ENCODE measurements around the gene COL6A1. TPM values are rescaled to one million over a fixed set of nuclear protein-coding genes. Genes with fewer than 3 reads are reported as not detected.
A peak's percentile ranks its signal among the peaks of the same experiment; 100 is the strongest.

The COL6A1 gene
- total RNA-seq, 1 donor from 2014 or later, result 137 TPM

DNA sequence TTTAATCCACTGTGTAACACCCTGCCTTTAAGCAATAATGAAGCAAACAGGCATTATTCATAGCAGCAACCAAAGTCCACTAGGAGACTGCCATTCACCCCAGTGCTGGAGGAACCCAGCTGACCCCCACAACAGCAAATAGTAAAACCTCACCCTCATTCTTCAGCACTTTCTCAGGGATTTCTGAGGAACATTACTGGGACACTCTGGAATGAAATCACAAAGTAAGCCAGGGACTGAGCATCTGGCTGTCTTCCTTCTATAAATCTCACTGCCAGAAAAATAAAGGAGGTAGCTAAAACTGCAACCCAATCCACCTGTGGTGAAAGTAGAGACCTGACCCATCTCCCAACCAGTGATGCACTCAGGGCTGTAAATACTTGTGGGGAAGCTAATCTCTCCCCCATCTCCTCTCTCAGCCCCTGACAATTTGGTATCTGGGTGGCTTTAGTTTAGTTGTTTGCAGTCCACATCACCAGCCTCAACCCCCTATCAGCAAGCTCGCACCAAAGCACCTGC is 47.1 kb downstream of the COL6A1 start:
- Mint-ChIP-seq H3K4me3 (ENCODE audit: low read depth) (no peak overlapping the region), H3K27me3 (peaks cover 3% of the 10 kb centered on the region), H3K36me3 (ENCODE audit: insufficient read depth) (peaks cover 2% of the 10 kb centered on the region), H3K9me3 (ENCODE audit: low read depth) (peaks cover 23% of the 10 kb centered on the region), H3K27ac (no peak overlapping the region), H3K4me1 (ENCODE audit: low read depth) (peaks cover 17% of the 10 kb centered on the region)
- no peak for DNase-seq (ENCODE audit: low spot score, unreplicated experiment)
- TF ChIP-seq, protein P1, sequence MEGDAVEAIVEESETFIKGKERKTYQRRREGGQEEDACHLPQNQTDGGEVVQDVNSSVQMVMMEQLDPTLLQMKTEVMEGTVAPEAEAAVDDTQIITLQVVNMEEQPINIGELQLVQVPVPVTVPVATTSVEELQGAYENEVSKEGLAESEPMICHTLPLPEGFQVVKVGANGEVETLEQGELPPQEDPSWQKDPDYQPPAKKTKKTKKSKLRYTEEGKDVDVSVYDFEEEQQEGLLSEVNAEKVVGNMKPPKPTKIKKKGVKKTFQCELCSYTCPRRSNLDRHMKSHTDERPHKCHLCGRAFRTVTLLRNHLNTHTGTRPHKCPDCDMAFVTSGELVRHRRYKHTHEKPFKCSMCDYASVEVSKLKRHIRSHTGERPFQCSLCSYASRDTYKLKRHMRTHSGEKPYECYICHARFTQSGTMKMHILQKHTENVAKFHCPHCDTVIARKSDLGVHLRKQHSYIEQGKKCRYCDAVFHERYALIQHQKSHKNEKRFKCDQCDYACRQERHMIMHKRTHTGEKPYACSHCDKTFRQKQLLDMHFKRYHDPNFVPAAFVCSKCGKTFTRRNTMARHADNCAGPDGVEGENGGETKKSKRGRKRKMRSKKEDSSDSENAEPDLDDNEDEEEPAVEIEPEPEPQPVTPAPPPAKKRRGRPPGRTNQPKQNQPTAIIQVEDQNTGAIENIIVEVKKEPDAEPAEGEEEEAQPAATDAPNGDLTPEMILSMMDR (IDR thresholded peaks at IDR 0.05; ENCODE audit: unreplicated experiment), result no peak

DNA sequence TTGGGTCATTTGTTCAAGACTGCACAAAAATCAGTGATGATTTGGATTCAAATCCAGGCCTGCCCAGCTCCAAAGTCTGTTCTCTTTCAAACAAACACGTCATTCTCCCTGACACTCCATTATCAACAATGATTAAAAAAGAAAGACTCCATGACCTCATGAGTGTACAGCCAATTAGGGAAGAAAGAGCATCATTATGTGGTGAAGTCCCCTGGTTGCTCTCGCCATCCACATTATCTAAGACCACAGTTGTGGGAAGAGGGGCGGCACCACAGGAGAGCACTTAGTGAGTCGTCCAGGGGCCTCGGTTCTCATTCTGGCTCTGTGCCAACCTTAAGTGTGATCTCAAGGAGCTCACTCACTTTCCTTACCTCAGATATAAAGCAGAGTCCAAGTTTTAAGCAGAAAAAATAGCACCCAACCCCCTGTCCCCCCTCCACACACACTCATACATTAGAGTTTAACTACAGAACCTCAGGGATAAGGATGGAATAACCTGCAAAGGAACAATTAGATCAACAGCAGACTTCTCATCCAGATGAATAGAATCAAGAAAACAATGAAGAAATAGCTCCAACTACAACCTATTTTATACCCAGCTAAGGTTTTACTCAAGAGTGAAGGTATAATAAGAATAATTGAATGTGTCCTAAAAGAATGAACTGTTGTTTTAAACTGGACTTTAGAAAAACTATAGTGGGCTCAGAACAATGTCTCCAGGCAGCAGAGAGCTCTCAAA is 47.8 kb downstream of the COL6A1 start:
- no peak for DNase-seq (ENCODE audit: low spot score, unreplicated experiment)
- Mint-ChIP-seq H3K27ac (no peak overlapping the region), H3K4me1 (ENCODE audit: low read depth) (peaks cover 17% of the 10 kb centered on the region), H3K36me3 (ENCODE audit: insufficient read depth) (peaks cover 2% of the 10 kb centered on the region), H3K4me3 (ENCODE audit: low read depth) (no peak overlapping the region), H3K9me3 (ENCODE audit: low read depth) (peaks cover 23% of the 10 kb centered on the region), H3K27me3 (peaks cover 3% of the 10 kb centered on the region)
- TF ChIP-seq, protein P1 (IDR thresholded peaks at IDR 0.05; ENCODE audit: unreplicated experiment), result no peak

- TF ChIP-seq, protein P1 (IDR thresholded peaks at IDR 0.05; ENCODE audit: unreplicated experiment), result no peak
- Mint-ChIP-seq H3K27me3 (peaks cover 3% of the 10 kb centered on the region), H3K27ac (no peak overlapping the region), H3K4me3 (ENCODE audit: low read depth) (no peak overlapping the region), H3K36me3 (ENCODE audit: insufficient read depth) (peaks cover 2% of the 10 kb centered on the region), H3K9me3 (ENCODE audit: low read depth) (peaks cover 23% of the 10 kb centered on the region), H3K4me1 (ENCODE audit: low read depth) (peaks cover 3% of the 10 kb centered on the region)
- DNase-seq (ENCODE audit: low spot score, unreplicated experiment), result no peak
Measured at GRCh38 chr21:46031484-46031883, 49.9 kb downstream of the COL6A1 start.

GRCh38 chr21:46032100-46032499 is 50.5 kb downstream of the COL6A1 start:
- no peak for DNase-seq (ENCODE audit: low spot score, unreplicated experiment)
- H3K4me1 Mint-ChIP-seq (ENCODE audit: low read depth), result peaks cover 3% of the 10 kb centered on the region
- TF ChIP-seq, protein P1 (IDR thresholded peaks at IDR 0.05; ENCODE audit: unreplicated experiment), result no peak
- H3K4me3 Mint-ChIP-seq (ENCODE audit: low read depth), result no peak overlapping the region
- H3K27me3 Mint-ChIP-seq, result peaks cover 3% of the 10 kb centered on the region
- peaks cover 2% of the 10 kb centered on the region for H3K36me3 Mint-ChIP-seq (ENCODE audit: insufficient read depth)
- peaks cover 23% of the 10 kb centered on the region for H3K9me3 Mint-ChIP-seq (ENCODE audit: low read depth)
- no peak overlapping the region for H3K27ac Mint-ChIP-seq

- no peak overlapping the region for H3K4me3 Mint-ChIP-seq (ENCODE audit: low read depth)
- peaks cover 2% of the 10 kb centered on the region for H3K36me3 Mint-ChIP-seq (ENCODE audit: insufficient read depth)
- DNase-seq (ENCODE audit: low spot score, unreplicated experiment), result no peak
- H3K4me1 Mint-ChIP-seq (ENCODE audit: low read depth), result peaks cover 3% of the 10 kb centered on the region
- TF ChIP-seq, protein P1 (IDR thresholded peaks at IDR 0.05; ENCODE audit: unreplicated experiment), result no peak
- H3K9me3 Mint-ChIP-seq (ENCODE audit: low read depth), result peaks cover 23% of the 10 kb centered on the region
- H3K27me3 Mint-ChIP-seq, result peaks cover 8% of the 10 kb centered on the region
- H3K27ac Mint-ChIP-seq, result peak overlapping the region; percentile 71
Measured at GRCh38 chr21:46033410-46034400, 52.1 kb downstream of the COL6A1 start.
